Cardiac muscle cell (in vitro differentiated cells and primary cell): Measurements from ENCODE around the gene ELOVL5. TPM values are rescaled to one million over a fixed set of nuclear protein-coding genes. Genes with fewer than 3 reads are reported as not detected.

Experiments
- DNase-seq, 2 donors: peaks; one replicate each; pipeline versions ENCODE4 v3.0.0 to v3.0.0-alpha.2; 2010 to 2017; ENCODE audit warnings: low read depth in 1 of 2, low spot score in 1 of 2
- H3K27ac ChIP-seq: fragments of 200-600 bp; sonication (generic); 2 replicates; pipeline ENCODE4 v1.5.1; 2016
- H3K27me3 ChIP-seq: fragments of 200-600 bp; sonication (generic); 2 replicates; pipeline ENCODE4 v1.6.0; 2016; ENCODE audit warnings: control low read depth
- H3K36me3 ChIP-seq: fragments of 200-600 bp; sonication (generic); 2 replicates; pipeline ENCODE4 v1.5.1; 2016; ENCODE audit warnings: control low read depth
- H3K4me1 ChIP-seq: fragments of 200-600 bp; sonication (generic); 2 replicates; pipeline ENCODE4 v1.8.1; 2017; ENCODE audit warnings: low read depth, mild to moderate bottlenecking, mixed run types
- H3K4me3 ChIP-seq: fragments of 200-600 bp; sonication (generic); 2 replicates; pipeline ENCODE4 v1.5.1; 2016; ENCODE audit warnings: mild to moderate bottlenecking
- H3K9me3 ChIP-seq: fragments of 200-600 bp; sonication (generic); 2 replicates; pipeline ENCODE4 v1.5.1; 2017; ENCODE audit warnings: low read depth, mild to moderate bottlenecking, control low read depth
- polyA plus RNA-seq: library from polyadenylated mRNA; unstranded; fragments of >200 nt; fragmentation: Nextera tagmentation; extraction: Ambion mirVana; gene quantifications from 2 replicates; pipeline ENCODE4 v1.2.1, GENCODE V29; 2016
- total RNA-seq: library from RNA; depleted of rRNA; stranded (reverse); fragments of >200 nt; gene quantifications from 2 replicates; pipeline ENCODE4 v1.2.3, GENCODE V29; 2016
- TF ChIP-seq, protein P1 (sequence below): IDR thresholded peaks from 2 replicates; pipeline ENCODE4 v1.5.1; 2012; ENCODE audit warnings: low read depth, mild to moderate bottlenecking, low read length

ELOVL5 gene
- total and polyA plus RNA-seq, 2 experiments from 2014 or later: 39.4 to 54.1 TPM

- H3K4me1 ChIP-seq: peaks cover 5% of the 10 kb centered on the region
- no peak overlapping the region for H3K4me3 ChIP-seq
- H3K27me3 ChIP-seq: no peaks in the 10 kb centered on the region
- DNase-seq: no peak
- H3K36me3 ChIP-seq: peaks cover 5% of the 10 kb centered on the region
- TF ChIP-seq, protein P1, sequence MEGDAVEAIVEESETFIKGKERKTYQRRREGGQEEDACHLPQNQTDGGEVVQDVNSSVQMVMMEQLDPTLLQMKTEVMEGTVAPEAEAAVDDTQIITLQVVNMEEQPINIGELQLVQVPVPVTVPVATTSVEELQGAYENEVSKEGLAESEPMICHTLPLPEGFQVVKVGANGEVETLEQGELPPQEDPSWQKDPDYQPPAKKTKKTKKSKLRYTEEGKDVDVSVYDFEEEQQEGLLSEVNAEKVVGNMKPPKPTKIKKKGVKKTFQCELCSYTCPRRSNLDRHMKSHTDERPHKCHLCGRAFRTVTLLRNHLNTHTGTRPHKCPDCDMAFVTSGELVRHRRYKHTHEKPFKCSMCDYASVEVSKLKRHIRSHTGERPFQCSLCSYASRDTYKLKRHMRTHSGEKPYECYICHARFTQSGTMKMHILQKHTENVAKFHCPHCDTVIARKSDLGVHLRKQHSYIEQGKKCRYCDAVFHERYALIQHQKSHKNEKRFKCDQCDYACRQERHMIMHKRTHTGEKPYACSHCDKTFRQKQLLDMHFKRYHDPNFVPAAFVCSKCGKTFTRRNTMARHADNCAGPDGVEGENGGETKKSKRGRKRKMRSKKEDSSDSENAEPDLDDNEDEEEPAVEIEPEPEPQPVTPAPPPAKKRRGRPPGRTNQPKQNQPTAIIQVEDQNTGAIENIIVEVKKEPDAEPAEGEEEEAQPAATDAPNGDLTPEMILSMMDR: no peak
- no peak overlapping the region for H3K27ac ChIP-seq
- no peaks in the 10 kb centered on the region for H3K9me3 ChIP-seq
Measured at GRCh38 chr6:53294611-53295010, 54.1 kb downstream of the ELOVL5 start.

DNA sequence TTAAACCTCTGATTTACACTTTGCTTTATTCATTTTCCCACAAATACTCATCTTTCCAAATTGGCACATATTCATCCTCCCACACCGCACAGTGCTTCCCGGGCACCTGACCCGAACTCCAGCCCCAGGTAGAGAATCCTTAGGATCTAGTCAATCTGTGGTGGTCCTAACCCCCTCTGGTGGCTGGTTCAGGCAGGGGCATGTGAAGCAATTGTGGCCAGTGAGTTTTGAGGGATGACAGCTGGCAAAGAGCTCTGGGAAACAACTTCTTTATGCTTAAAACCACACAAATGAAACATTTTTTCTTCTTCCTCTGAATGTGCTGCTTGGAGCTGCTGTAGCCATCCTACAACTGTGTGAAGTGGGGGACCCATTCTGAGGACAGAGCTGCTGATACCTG, 54.7 kb downstream of the ELOVL5 start:
- TF ChIP-seq, protein P1: peak; percentile 76
- H3K4me3 ChIP-seq: no peak overlapping the region
- H3K4me1 ChIP-seq: no peaks in the 10 kb centered on the region
- H3K27me3 ChIP-seq: no peaks in the 10 kb centered on the region
- DNase-seq: peak; percentile 35 to 48
- no peak overlapping the region for H3K27ac ChIP-seq
- H3K9me3 ChIP-seq: no peaks in the 10 kb centered on the region
- H3K36me3 ChIP-seq: peaks cover 6% of the 10 kb centered on the region

GRCh38 chr6:53293691-53294090, 55.1 kb downstream of the ELOVL5 start:
- H3K36me3 ChIP-seq: peaks cover 10% of the 10 kb centered on the region
- H3K4me1 ChIP-seq: no peaks in the 10 kb centered on the region
- TF ChIP-seq, protein P1: no peak
- no peak overlapping the region for H3K27ac ChIP-seq
- no peaks in the 10 kb centered on the region for H3K27me3 ChIP-seq
- DNase-seq: no peak
- no peaks in the 10 kb centered on the region for H3K9me3 ChIP-seq
- no peak overlapping the region for H3K4me3 ChIP-seq

DNA sequence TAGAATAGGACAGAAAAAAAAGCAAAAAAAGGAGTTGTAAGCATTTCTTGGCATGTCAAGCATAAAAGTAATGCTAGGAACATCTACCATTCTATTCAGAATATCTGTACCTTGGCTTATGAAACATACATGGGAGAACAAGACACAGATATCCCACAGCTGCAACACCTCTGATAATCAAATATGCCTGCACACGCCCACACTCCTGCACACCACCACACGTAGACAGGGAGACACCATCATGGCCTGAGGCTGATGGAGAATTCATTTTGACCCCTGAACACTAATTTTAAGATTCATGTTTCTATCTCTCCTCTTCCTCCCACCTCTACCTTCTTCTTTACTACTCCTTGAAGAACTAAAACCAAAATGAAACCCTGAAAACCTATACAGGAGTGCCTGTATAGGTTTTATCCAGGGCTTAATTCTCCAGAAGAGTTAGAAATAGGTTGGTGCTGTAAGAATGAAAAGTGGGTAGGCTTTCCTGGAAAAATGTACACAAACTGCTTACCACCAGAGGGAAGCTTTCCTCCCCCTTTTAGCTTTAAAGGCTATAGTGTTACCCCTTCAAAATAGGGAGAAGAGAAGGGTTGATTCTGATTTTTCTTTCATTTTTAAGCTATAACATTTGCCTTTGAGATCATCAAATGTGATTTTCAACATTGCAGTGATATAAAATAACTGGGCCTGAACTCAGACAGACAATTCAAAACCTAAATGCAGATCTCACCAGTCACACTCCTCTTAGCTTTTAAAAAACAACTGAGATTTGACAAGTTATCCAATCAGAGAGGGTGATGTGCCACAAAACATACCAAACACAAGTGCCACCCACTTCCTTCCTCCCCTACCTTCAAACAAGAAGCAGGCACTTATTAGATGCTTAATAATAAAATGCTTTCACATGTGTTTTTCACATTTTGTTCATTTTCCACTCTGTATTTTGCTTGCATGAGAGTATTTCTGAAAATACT, 57.9 kb downstream of the ELOVL5 start:
- Histone ChIP-seq H3K4me1 (no peaks in the 10 kb centered on the region), H3K27ac (no peak overlapping the region), H3K36me3 (peaks cover 11% of the 10 kb centered on the region), H3K4me3 (no peak overlapping the region), H3K27me3 (no peaks in the 10 kb centered on the region), H3K9me3 (no peaks in the 10 kb centered on the region)
- no peak for DNase-seq
- TF ChIP-seq, protein P1: peak; percentile 30

GRCh38 chr6:53287336-53288225, 61.2 kb downstream of the ELOVL5 start:
- Histone ChIP-seq H3K4me3 (no peak overlapping the region), H3K9me3 (no peaks in the 10 kb centered on the region), H3K27me3 (no peaks in the 10 kb centered on the region), H3K36me3 (peaks cover 11% of the 10 kb centered on the region), H3K4me1 (no peaks in the 10 kb centered on the region), H3K27ac (peak overlapping the region; percentile 38)
- peak in 1 of 2 donors; percentile 60 for DNase-seq
- TF ChIP-seq, protein P1: no peak
